SK-N-SH (cell line): Measurements from ENCODE around the gene JMJD6. TPM values are rescaled to one million over a fixed set of nuclear protein-coding genes. Genes with fewer than 3 reads are reported as not detected.
"Not testable (repeated sequence)": the region's sequence is repeated elsewhere in the genome, so short reads cannot be mapped to it uniquely, and the experiment has no call there.

Experiments used
- CTCF ChIA-PET: fragments of 300-600, 350-600 bp; formaldehyde crosslinking; extraction: SDS; loops from one replicate; lab custom pipeline; 2021; lab: Yijun Ruan, JAX
- POLR2A ChIA-PET: fragments of 350-600 bp; sonication (Branson Sonifier 250); formaldehyde crosslinking; extraction: SDS; loops from one replicate; lab custom pipeline; 2020; ENCODE audit warnings: antibody characterized with exemption, inconsistent platforms; lab: Yijun Ruan, JAX
- DNase-seq: peaks from one replicate; pipeline ENCODE4 v3.0.0; 2012
- H2AFZ ChIP-seq: fragments of 200-600 bp; sonication (generic); 2 replicates; pipeline ENCODE4 v1.8.1; 2016; ENCODE audit warnings: antibody characterized with exemption, mild to moderate bottlenecking, low read depth
- H3F3A ChIP-seq: fragments of 200-600 bp; sonication (generic); replicated peaks from 2 replicates; pipeline ENCODE3; 2016; ENCODE audit warnings: antibody characterized with exemption, mild to moderate bottlenecking; ENCODE audit not compliant: insufficient read depth
- H3K27ac ChIP-seq, 2 experiments: fragments of 200-500 bp in 1 of 2; fragments of 200-600 bp in 1 of 2; sonication (Bioruptor generic) in 1 of 2; sonication (generic), shearing (Covaris generic) in 1 of 2; 2 replicates each; pipeline versions ENCODE4 v1.5.1 to v1.6.1; 2014 to 2016; ENCODE audit warnings: low read depth in 2 of 2, inconsistent platforms in 1 of 2, low read length in 1 of 2, mild to moderate bottlenecking in 1 of 2, mixed read lengths in 1 of 2
- H3K27me3 ChIP-seq: fragments of 200-600 bp; sonication (generic), shearing (Covaris generic); 2 replicates; pipeline ENCODE4 v1.6.1; 2016; ENCODE audit warnings: mixed run types; ENCODE audit not compliant: insufficient read depth
- H3K36me3 ChIP-seq, 2 experiments: fragments of 200-500 bp in 1 of 2; fragments of 200-600 bp in 1 of 2; sonication (Bioruptor generic) in 1 of 2; sonication (generic) in 1 of 2; replicated peaks in 1 of 2; 2 replicates each; pipeline versions ENCODE3 to v1.5.1; 2014 to 2016; ENCODE audit warnings: low read length in 1 of 2, mild to moderate bottlenecking in 1 of 2; ENCODE audit not compliant: insufficient read depth in 2 of 2, control insufficient read depth in 1 of 2
- H3K4me1 ChIP-seq, 2 experiments: fragments of 200-500 bp in 1 of 2; fragments of 200-600 bp in 1 of 2; sonication (Bioruptor generic) in 1 of 2; sonication (generic), shearing (Covaris generic) in 1 of 2; 2 replicates each; pipeline versions ENCODE4 v1.5.1 to v1.6.1; 2014 to 2016; ENCODE audit warnings: low read depth in 1 of 2, low read length in 1 of 2, mixed run types in 1 of 2; ENCODE audit not compliant: insufficient read depth in 2 of 2, control insufficient read depth in 1 of 2
- H3K4me2 ChIP-seq: fragments of 200-600 bp; sonication (generic), shearing (Covaris generic); 2 replicates; pipeline ENCODE4 v1.6.1; 2017; ENCODE audit warnings: mixed run types
- H3K4me3 ChIP-seq, 2 experiments: fragments of 200-500 bp in 1 of 2; fragments of 200-600 bp in 1 of 2; sonication (Bioruptor generic) in 1 of 2; sonication (generic), shearing (Covaris generic) in 1 of 2; 2 replicates each; pipeline versions ENCODE4 v1.5.1 to v1.8.1; 2014 to 2016; ENCODE audit warnings: low read depth in 2 of 2, inconsistent platforms in 1 of 2, low read length in 1 of 2, mild to moderate bottlenecking in 1 of 2, mixed read lengths in 1 of 2, moderate library complexity in 1 of 2
- H3K79me2 ChIP-seq: fragments of 200-600 bp; sonication (generic); 2 replicates; pipeline ENCODE4 v1.8.1; 2017; ENCODE audit warnings: mild to moderate bottlenecking; ENCODE audit not compliant: insufficient read depth
- H3K9ac ChIP-seq: fragments of 200-600 bp; sonication (generic); 2 replicates; pipeline ENCODE4 v1.6.1; 2017; ENCODE audit warnings: mixed run types
- H3K9me2 ChIP-seq: fragments of 200-600 bp; sonication (generic); 2 replicates; pipeline ENCODE4 v1.6.1; 2017; ENCODE audit warnings: mixed run types
- H3K9me3 ChIP-seq: fragments of 200-600 bp; sonication (generic); 2 replicates; pipeline ENCODE4 v1.6.1; 2017; ENCODE audit warnings: mixed run types, mild to moderate bottlenecking, moderate library complexity
- H4K20me1 ChIP-seq: fragments of 200-600 bp; sonication (generic); 2 replicates; pipeline ENCODE4 v1.6.1; 2017; ENCODE audit warnings: mild to moderate bottlenecking, mixed run types; ENCODE audit not compliant: insufficient read depth
- ELF1 ChIP-seq: IDR thresholded peaks from 2 replicates; pipeline ENCODE4 v1.4.0; 2012
- FOXJ3 ChIP-seq: sonication (generic); formaldehyde crosslinking; IDR thresholded peaks from 2 replicates; pipeline ENCODE4 v1.5.1; 2020; ENCODE audit warnings: mild to moderate bottlenecking, missing genetic modification reagents
- GABPA ChIP-seq: IDR thresholded peaks from 2 replicates; pipeline ENCODE4 v1.4.0; 2012; ENCODE audit warnings: low read depth, mild to moderate bottlenecking
- JUND ChIP-seq: IDR thresholded peaks from 2 replicates; pipeline ENCODE4 v1.4.0; 2012
- POLR2AphosphoS5 ChIP-seq: IDR thresholded peaks from 2 replicates; pipeline ENCODE4 v1.6.1; 2012; ENCODE audit warnings: low read depth, low read length
- RFX5 ChIP-seq: IDR thresholded peaks from 2 replicates; pipeline ENCODE4 v1.6.1; 2012; ENCODE audit warnings: mild to moderate bottlenecking, improper control_type of control experiment, low read length
- SIN3A ChIP-seq: IDR thresholded peaks from 2 replicates; pipeline ENCODE4 v1.6.1; 2012; ENCODE audit warnings: low read depth, mild to moderate bottlenecking, low read length, moderate library complexity, borderline replicate concordance
- TAF1 ChIP-seq: IDR thresholded peaks from 2 replicates; pipeline ENCODE4 v1.6.1; 2012; ENCODE audit warnings: low read depth, mild to moderate bottlenecking, low read length, moderate library complexity, borderline replicate concordance
- USF1 ChIP-seq: IDR thresholded peaks from 2 replicates; pipeline ENCODE4 v1.4.0; 2012; ENCODE audit warnings: low read depth, borderline replicate concordance
- ZBTB33 ChIP-seq: IDR thresholded peaks from 2 replicates; pipeline ENCODE4 v1.4.0; 2012; ENCODE audit warnings: low read depth, borderline replicate concordance
- WGBS: methylation state at CpG from one replicate; pipeline ENCODE4 v1.1.6; 2017; ENCODE audit warnings: low lambda C conversion rate; 5-methylcytosine and 5-hydroxymethylcytosine counted together
- polyA plus RNA-seq, 3 experiments: library from polyadenylated mRNA; depleted of rRNA; stranded (reverse); fragments of >200 nt; gene quantifications; 2 replicates each; pipeline ENCODE4 v1.2.3, GENCODE V29; 2012

Gene JMJD6
- polyA plus RNA-seq, 1 of the 3 experiments (the other 2 are of a cell fraction): 23.3 TPM

GRCh38 chr17:76739568-76740115, 13.2 kb upstream of the JMJD6 start:
- POLR2A ChIA-PET: interaction anchor here (0.6 to 4.6 kb wide), 4 partner anchors 9 to 213 kb away, joined by 3 to 47 read pairs (median 4); partner anchors contain the start of genes JMJD6 and METTL23
- Histone ChIP-seq H3K27ac (0 out of 4 replicates have a peak overlapping the region, but pooled peaks of 1 of the 2 experiments have one; percentile 100), H4K20me1 (peaks cover 16% of the 10 kb centered on the region), H3K9ac (peak overlapping the region; percentile 94; the same call in 1 of the 2 replicates), H3K4me1 (peaks cover 12 to 22% of the 10 kb centered on the region in 2 experiments; a peak in 3 of 4 replicates), H3K36me3 (peaks cover 37 to 43% of the 10 kb centered on the region in 2 experiments), H3K79me2 (peaks cover 59% of the 10 kb centered on the region), H3F3A (peaks cover 18% of the 10 kb centered on the region), H3K4me2 (peak overlapping the region; percentile 94), H3K4me3 (peak overlapping the region in 1 of 2 experiments; percentile 93; a peak in 2 of 4 replicates)
- not testable (repeated sequence) for H2AFZ ChIP-seq, H3K9me3 ChIP-seq, DNase-seq, H3K9me2 ChIP-seq, H3K27me3 ChIP-seq
- 95% methylated on average over 17 of the region's 17 CpGs for WGBS
- CTCF ChIA-PET: interaction anchor here (1.2 to 5.8 kb wide), 10 partner anchors 13 to 349 kb away, joined by 3 to 34 read pairs (median 5); partner anchors contain the start of genes JMJD6, METTL23 and MGAT5B

- Histone ChIP-seq H3K4me3 (peak overlapping the region; percentile 93 to 100), H3K9ac (peak overlapping the region; percentile 94), H3F3A (peaks cover 29% of the 10 kb centered on the region), H3K9me3 (no peaks in the 10 kb centered on the region), H3K4me2 (peak overlapping the region; percentile 94), H3K9me2 (no peaks in the 10 kb centered on the region), H3K27ac (peak overlapping the region; percentile 98 to 100), H3K36me3 (peaks cover 41 to 43% of the 10 kb centered on the region in 2 experiments), H3K27me3 (no peaks in the 10 kb centered on the region), H3K79me2 (peaks cover 71% of the 10 kb centered on the region), H2AFZ (peak overlapping the region; percentile 87), H4K20me1 (peaks cover 28% of the 10 kb centered on the region), H3K4me1 (peaks cover 24 to 34% of the 10 kb centered on the region in 2 experiments)
- ChIA-PET POLR2A (interaction anchor here (1.0 to 4.6 kb wide), 7 partner anchors 12 to 350 kb away, joined by 3 to 47 read pairs (median 5); partner anchors contain the start of genes JMJD6, METTL23 and MGAT5B), CTCF (interaction anchor here (0.7 to 5.8 kb wide), 7 partner anchors 10 to 328 kb away, joined by 3 to 34 read pairs (median 7); partner anchors contain the start of genes JMJD6, METTL23 and MGAT5B)
- DNase-seq: peak; percentile 61
- WGBS: 2% methylated on average over 7 of the region's 7 CpGs
- 0 out of 2 replicates have a peak, but pooled peaks have one; percentile 34 for TF ChIP-seq RFX5
- TF ChIP-seq GABPA: no peak
Measured at GRCh38 chr17:76738468-76738850, 12.1 kb upstream of the JMJD6 start.

- WGBS: under 1% methylated on average over 48 of the region's 57 CpGs
- POLR2A ChIA-PET: interaction anchor here (0.6 to 4.6 kb wide), 15 partner anchors 10 to 1303 kb away, joined by 3 to 47 read pairs (median 4); partner anchors contain the start of genes JMJD6, METTL23 and MGAT5B
- Histone ChIP-seq H3F3A (peaks cover 29% of the 10 kb centered on the region), H3K9me2 (no peaks in the 10 kb centered on the region), H3K4me3 (peak within 1 kb of the TSS; percentile 93 to 100), H3K27ac (peak within 1 kb of the TSS; percentile 98 to 100), H3K4me2 (peak within 1 kb of the TSS; percentile 94), H4K20me1 (peaks cover 34% of the 10 kb centered on the region), H3K79me2 (peaks cover 77% of the 10 kb centered on the region), H3K27me3 (no peaks in the 10 kb centered on the region), H3K4me1 (peaks cover 30 to 39% of the 10 kb centered on the region in 2 experiments), H2AFZ (peak within 1 kb of the TSS; percentile 87), H3K36me3 (peaks cover 44 to 49% of the 10 kb centered on the region in 2 experiments), H3K9ac (peak within 1 kb of the TSS; percentile 95), H3K9me3 (no peaks in the 10 kb centered on the region)
- DNase-seq: peak; percentile 98
- CTCF ChIA-PET: interaction anchor here (0.6 to 5.8 kb wide), 9 partner anchors 9 to 509 kb away, joined by 3 to 34 read pairs (median 5); partner anchors contain the start of genes JMJD6, METTL23 and MGAT5B
- TF ChIP-seq JUND: peak; percentile 62; the same call in 1 of the 2 replicates
- peak; percentile 13; the same call in 1 of the 2 replicates for TF ChIP-seq FOXJ3
- peak; percentile 87 for TF ChIP-seq SIN3A
- TF ChIP-seq USF1: peak; percentile 98
- TF ChIP-seq ELF1: 0 out of 2 replicates have a peak, but pooled peaks have one; percentile 17
- TF ChIP-seq TAF1: peak; percentile 22; the same call in 1 of the 2 replicates
- peak; percentile 32; the same call in 1 of the 2 replicates for TF ChIP-seq POLR2AphosphoS5
- TF ChIP-seq ZBTB33: peak; percentile 52
Measured at GRCh38 chr17:76737676-76738467, 11.5 kb upstream of the JMJD6 start, which contains the start of gene MFSD11. Gene MFSD11 (plus strand): TSS chr17:76738119. CDS start chr17:76738353, 234 bp downstream.
